Measurements from ENCODE around the gene MED29.

- TF ChIP-seq CTCF (conservative IDR thresholded peaks at IDR 0.05; ENCODE audit: low read depth, low read length) (no peak; the same call in 1 of the 2 replicates), RAD21 (IDR thresholded peaks at IDR 0.05; ENCODE audit: low read length) (no peak), MAFK (IDR thresholded peaks at IDR 0.05; ENCODE audit: low read depth, low read length) (no peak), POLR2A (IDR thresholded peaks at IDR 0.05; ENCODE audit: low read depth, low read length) (no peak; the same call in 1 of the 2 replicates), MAZ (IDR thresholded peaks at IDR 0.05; ENCODE audit: borderline replicate concordance, low read depth, low read length) (no peak), FOS (IDR thresholded peaks at IDR 0.05; ENCODE audit: low read depth, low read length) (no peak), MXI1 (IDR thresholded peaks at IDR 0.05; ENCODE audit: borderline replicate concordance, low read depth, low read length) (no peak), CHD1 (IDR thresholded peaks at IDR 0.05; ENCODE audit: low read depth, low read length) (no peak), SMC3 (IDR thresholded peaks at IDR 0.05; ENCODE audit: low read depth, low read length) (no peak), RFX5 (IDR thresholded peaks at IDR 0.05; ENCODE audit: low read depth, low read length) (no peak), BHLHE40 (IDR thresholded peaks at IDR 0.05; ENCODE audit: low read depth, low read length) (no peak), RCOR1 (IDR thresholded peaks at IDR 0.05; ENCODE audit: insufficient replicate concordance, low read length) (no peak), CEBPB (IDR thresholded peaks at IDR 0.05; ENCODE audit: low read depth, low read length) (no peak)
- TF ChIP-seq, protein P1, sequence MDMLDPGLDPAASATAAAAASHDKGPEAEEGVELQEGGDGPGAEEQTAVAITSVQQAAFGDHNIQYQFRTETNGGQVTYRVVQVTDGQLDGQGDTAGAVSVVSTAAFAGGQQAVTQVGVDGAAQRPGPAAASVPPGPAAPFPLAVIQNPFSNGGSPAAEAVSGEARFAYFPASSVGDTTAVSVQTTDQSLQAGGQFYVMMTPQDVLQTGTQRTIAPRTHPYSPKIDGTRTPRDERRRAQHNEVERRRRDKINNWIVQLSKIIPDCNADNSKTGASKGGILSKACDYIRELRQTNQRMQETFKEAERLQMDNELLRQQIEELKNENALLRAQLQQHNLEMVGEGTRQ (IDR thresholded peaks at IDR 0.05; ENCODE audit: low read depth, low read length), result no peak
Observed at GRCh38 chr19:39401070-39401548, 9.9 kb downstream of the MED29 start.
